HepG2 (cell line): ENCODE results near the gene AMIGO1. TPM values are rescaled to one million over a fixed set of nuclear protein-coding genes. Genes with fewer than 3 reads are reported as not detected.

Experiments used
- DNMT3B ChIP-seq: conservative IDR thresholded peaks from 2 replicates; pipeline ENCODE4 v1.6.1; 2016; ENCODE audit warnings: missing biosample characterization, control low read depth
- HNF4G ChIP-seq, 2 experiments: sonication (generic) in 1 of 2; formaldehyde crosslinking in 1 of 2; IDR thresholded peaks; 2 replicates each; pipeline versions ENCODE4 v1.4.0 to v1.6.1; 2011 to 2020; ENCODE audit warnings: borderline replicate concordance in 2 of 2, low read depth in 2 of 2, mild to moderate bottlenecking in 2 of 2, low read length in 1 of 2, missing genetic modification reagents in 1 of 2, moderate library complexity in 1 of 2
- PPARG ChIP-seq: conservative IDR thresholded peaks from 2 replicates; pipeline ENCODE4 v1.6.1; 2016; ENCODE audit warnings: missing biosample characterization, missing genetic modification reagents
- RBAK ChIP-seq: sonication (generic); formaldehyde crosslinking; IDR thresholded peaks from 2 replicates; pipeline ENCODE4 v1.5.1; 2020; ENCODE audit warnings: mild to moderate bottlenecking, missing genetic modification reagents
- REPIN1 ChIP-seq: sonication (generic); formaldehyde crosslinking; IDR thresholded peaks from 2 replicates; pipeline ENCODE4 v1.8.0; 2022; ENCODE audit warnings: missing genetic modification reagents, low read depth, mild to moderate bottlenecking, borderline replicate concordance
- TCF12 ChIP-seq, 2 experiments: fragments of 450-650 bp in 1 of 2; sonication (generic) in 1 of 2; formaldehyde crosslinking in 1 of 2; IDR thresholded peaks; 2 replicates each; pipeline versions ENCODE4 v1.6.1 to v1.8.0; 2017 to 2022; ENCODE audit warnings: antibody characterized with exemption in 1 of 2, mild to moderate bottlenecking in 1 of 2, missing genetic modification reagents in 1 of 2, moderate library complexity in 1 of 2
- ZFP37 ChIP-seq: sonication (generic); formaldehyde crosslinking; IDR thresholded peaks from 2 replicates; pipeline ENCODE4 v1.4.0; 2020; ENCODE audit warnings: missing genetic modification reagents, borderline replicate concordance
- ZMYM4 ChIP-seq: sonication (generic); formaldehyde crosslinking; IDR thresholded peaks from 2 replicates; pipeline ENCODE4 v1.8.1; 2023; ENCODE audit warnings: mild to moderate bottlenecking, missing genetic modification reagents
- ZNF30 ChIP-seq: sonication (generic); formaldehyde crosslinking; IDR thresholded peaks from 2 replicates; pipeline ENCODE4 v1.5.0; 2020; ENCODE audit warnings: mild to moderate bottlenecking, missing genetic modification reagents
- ZNF343 ChIP-seq: sonication (generic); formaldehyde crosslinking; IDR thresholded peaks from 2 replicates; pipeline ENCODE4 v1.4.0; 2020; ENCODE audit warnings: mild to moderate bottlenecking, missing genetic modification reagents
- ZNF747 ChIP-seq: sonication (generic); formaldehyde crosslinking; IDR thresholded peaks from 2 replicates; pipeline ENCODE4 v1.8.1; 2023; ENCODE audit warnings: missing genetic modification reagents, mild to moderate bottlenecking, borderline replicate concordance
- ZNF775 ChIP-seq: sonication (generic); formaldehyde crosslinking; IDR thresholded peaks from 2 replicates; pipeline ENCODE4 v1.4.0; 2020; ENCODE audit warnings: missing genetic modification reagents, mild to moderate bottlenecking, moderate library complexity, borderline replicate concordance
- ZSCAN20 ChIP-seq: sonication (generic); formaldehyde crosslinking; IDR thresholded peaks from 2 replicates; pipeline ENCODE4 v1.4.0; 2020; ENCODE audit warnings: missing genetic modification reagents, mild to moderate bottlenecking, borderline replicate concordance
- ZSCAN25 ChIP-seq: sonication (generic); formaldehyde crosslinking; IDR thresholded peaks from 2 replicates; pipeline ENCODE4 v1.8.0; 2022; ENCODE audit warnings: mild to moderate bottlenecking, missing genetic modification reagents
- polyA plus RNA-seq, 8 experiments: library from polyadenylated mRNA; depleted of rRNA in 3 of 8; stranded (reverse) in 7 of 8; unstranded in 1 of 8; fragments of >200 nt; fragmentation: Illumina TruSeq in 4 of 8; extraction: Trizol in 4 of 8; gene quantifications; 2 replicates each; pipeline versions ENCODE4 v1.2.1 to v1.2.3, GENCODE V29; 2011 to 2016; ENCODE audit warnings: low read depth in 4 of 8, missing spikeins in 1 of 8, mixed read lengths in 1 of 8; ENCODE audit not compliant: insufficient read depth in 1 of 8
- total RNA-seq, 5 experiments: library from RNA; depleted of rRNA; stranded (reverse); fragments of >200 nt; fragmentation: Illumina TruSeq; extraction: Trizol; gene quantifications; 2 replicates each; pipeline ENCODE4 v1.2.3, GENCODE V29; 2016; ENCODE audit warnings: low read depth in 1 of 5
- TF ChIP-seq, protein P1 (sequence below): sonication (generic); formaldehyde crosslinking; IDR thresholded peaks from 2 replicates; pipeline ENCODE4 v1.4.0; 2020; ENCODE audit warnings: missing genetic modification reagents, borderline replicate concordance
- TF ChIP-seq, protein P2 (sequence below): sonication (generic); formaldehyde crosslinking; IDR thresholded peaks from 2 replicates; pipeline ENCODE4 v1.8.0; 2022; ENCODE audit warnings: missing genetic modification reagents, low read depth, mild to moderate bottlenecking, borderline replicate concordance
- TF ChIP-seq, protein P3 (sequence below): sonication (generic); formaldehyde crosslinking; conservative IDR thresholded peaks from 2 replicates; pipeline ENCODE4 v1.8.1; 2023; ENCODE audit warnings: missing genetic modification reagents
- TF ChIP-seq, protein P4 (sequence below): sonication (generic); formaldehyde crosslinking; IDR thresholded peaks from 2 replicates; pipeline ENCODE4 v1.4.0; 2020; ENCODE audit warnings: missing genetic modification reagents; ENCODE audit errors: not compliant biosample characterization
- TF ChIP-seq, protein P5 (sequence below): IDR thresholded peaks from 2 replicates; pipeline ENCODE4 v1.6.1; 2018; ENCODE audit warnings: missing genetic modification reagents
- TF ChIP-seq, protein P6 (sequence below): sonication (generic); formaldehyde crosslinking; IDR thresholded peaks from 2 replicates; pipeline ENCODE4 v1.4.0; 2020; ENCODE audit warnings: missing genetic modification reagents

AMIGO1 gene
- total and polyA plus RNA-seq, 2 of the 13 experiments (the other 11 are each of a cell fraction or from before 2014, with no cell fraction given): 0.40 to 1.3 TPM

DNA sequence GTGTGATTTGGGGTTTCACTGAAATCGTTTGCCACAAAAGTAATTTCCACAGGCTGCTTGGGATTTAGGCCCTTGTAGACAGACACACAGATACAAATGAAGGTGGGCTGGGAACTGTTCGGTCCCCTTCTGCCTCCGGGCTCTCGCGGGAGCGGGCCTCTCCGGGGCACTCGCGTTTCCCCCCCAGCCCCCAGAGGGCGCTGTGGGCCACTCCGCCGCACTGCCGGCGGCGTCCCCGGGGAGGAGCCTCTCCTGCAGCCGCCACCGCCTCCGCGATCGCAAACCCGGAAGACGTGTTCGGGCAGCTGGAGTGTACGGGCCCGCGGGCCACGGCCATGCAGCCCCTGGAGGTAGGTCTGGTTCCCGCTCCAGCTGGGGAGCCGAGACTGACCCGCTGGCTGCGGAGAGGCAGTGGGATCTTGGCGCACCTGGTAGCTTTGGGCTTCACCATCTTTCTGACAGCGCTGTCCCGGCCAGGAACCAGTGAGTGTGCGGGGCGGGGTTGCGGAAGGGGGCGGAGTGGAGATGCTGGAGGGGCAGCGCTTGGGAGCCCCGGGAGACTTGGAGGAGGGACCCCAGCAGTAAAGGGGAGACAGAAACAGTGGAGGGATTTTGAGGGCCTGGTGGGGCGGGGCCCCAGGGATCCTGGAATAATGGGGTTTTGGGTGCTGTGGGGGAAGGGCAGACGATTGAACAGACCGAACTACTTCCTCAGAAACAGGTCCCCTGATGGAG lies 15.6 kb downstream of the AMIGO1 start, which contains the start of gene CYB561D1 (continued):
- TF ChIP-seq, protein P1, sequence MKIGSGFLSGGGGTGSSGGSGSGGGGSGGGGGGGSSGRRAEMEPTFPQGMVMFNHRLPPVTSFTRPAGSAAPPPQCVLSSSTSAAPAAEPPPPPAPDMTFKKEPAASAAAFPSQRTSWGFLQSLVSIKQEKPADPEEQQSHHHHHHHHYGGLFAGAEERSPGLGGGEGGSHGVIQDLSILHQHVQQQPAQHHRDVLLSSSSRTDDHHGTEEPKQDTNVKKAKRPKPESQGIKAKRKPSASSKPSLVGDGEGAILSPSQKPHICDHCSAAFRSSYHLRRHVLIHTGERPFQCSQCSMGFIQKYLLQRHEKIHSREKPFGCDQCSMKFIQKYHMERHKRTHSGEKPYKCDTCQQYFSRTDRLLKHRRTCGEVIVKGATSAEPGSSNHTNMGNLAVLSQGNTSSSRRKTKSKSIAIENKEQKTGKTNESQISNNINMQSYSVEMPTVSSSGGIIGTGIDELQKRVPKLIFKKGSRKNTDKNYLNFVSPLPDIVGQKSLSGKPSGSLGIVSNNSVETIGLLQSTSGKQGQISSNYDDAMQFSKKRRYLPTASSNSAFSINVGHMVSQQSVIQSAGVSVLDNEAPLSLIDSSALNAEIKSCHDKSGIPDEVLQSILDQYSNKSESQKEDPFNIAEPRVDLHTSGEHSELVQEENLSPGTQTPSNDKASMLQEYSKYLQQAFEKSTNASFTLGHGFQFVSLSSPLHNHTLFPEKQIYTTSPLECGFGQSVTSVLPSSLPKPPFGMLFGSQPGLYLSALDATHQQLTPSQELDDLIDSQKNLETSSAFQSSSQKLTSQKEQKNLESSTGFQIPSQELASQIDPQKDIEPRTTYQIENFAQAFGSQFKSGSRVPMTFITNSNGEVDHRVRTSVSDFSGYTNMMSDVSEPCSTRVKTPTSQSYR (CRISPR knock-in tag): no peak
- peak; percentile 94 for TF ChIP-seq ZMYM4
- TF ChIP-seq DNMT3B (CRISPR knock-in tag): no peak
- TF ChIP-seq HNF4G (IDR thresholded peaks at IDR 0.05; ENCODE audit: borderline replicate concordance, low read depth, low read length): no peak
- TF ChIP-seq HNF4G (CRISPR knock-in tag; IDR thresholded peaks at IDR 0.05; ENCODE audit: borderline replicate concordance, low read depth): no peak
- TF ChIP-seq ZNF30 (CRISPR knock-in tag): no peak
- TF ChIP-seq ZSCAN20 (CRISPR knock-in tag): peak; percentile 86; the same call in 1 of the 2 replicates
- TF ChIP-seq, protein P2, sequence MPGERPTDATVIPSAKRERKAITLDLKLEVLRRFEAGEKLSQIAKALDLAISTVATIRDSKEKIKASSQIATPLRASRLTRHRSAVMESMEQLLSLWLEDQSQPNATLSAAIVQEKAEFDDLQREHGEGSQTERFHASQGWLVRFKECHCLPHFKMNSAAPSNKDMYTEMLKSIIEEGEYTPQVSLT (CRISPR knock-in tag): no peak
- TF ChIP-seq ZNF775 (CRISPR knock-in tag): no peak
- peak; percentile 61; the same call in 1 of the 2 replicates for TF ChIP-seq ZNF343 (CRISPR knock-in tag)
- peak; percentile 73; the same call in 1 of the 2 replicates for TF ChIP-seq ZNF747 (CRISPR knock-in tag)
- TF ChIP-seq REPIN1 (CRISPR knock-in tag): peak; percentile 80; the same call in 1 of the 2 replicates
- TF ChIP-seq, protein P3, sequence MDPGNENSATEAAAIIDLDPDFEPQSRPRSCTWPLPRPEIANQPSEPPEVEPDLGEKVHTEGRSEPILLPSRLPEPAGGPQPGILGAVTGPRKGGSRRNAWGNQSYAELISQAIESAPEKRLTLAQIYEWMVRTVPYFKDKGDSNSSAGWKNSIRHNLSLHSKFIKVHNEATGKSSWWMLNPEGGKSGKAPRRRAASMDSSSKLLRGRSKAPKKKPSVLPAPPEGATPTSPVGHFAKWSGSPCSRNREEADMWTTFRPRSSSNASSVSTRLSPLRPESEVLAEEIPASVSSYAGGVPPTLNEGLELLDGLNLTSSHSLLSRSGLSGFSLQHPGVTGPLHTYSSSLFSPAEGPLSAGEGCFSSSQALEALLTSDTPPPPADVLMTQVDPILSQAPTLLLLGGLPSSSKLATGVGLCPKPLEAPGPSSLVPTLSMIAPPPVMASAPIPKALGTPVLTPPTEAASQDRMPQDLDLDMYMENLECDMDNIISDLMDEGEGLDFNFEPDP (CRISPR knock-in tag): no peak
- no peak for TF ChIP-seq RBAK (CRISPR knock-in tag)
- TF ChIP-seq PPARG (CRISPR knock-in tag): peak; percentile 43; the same call in 1 of the 2 replicates
- TF ChIP-seq, protein P4, sequence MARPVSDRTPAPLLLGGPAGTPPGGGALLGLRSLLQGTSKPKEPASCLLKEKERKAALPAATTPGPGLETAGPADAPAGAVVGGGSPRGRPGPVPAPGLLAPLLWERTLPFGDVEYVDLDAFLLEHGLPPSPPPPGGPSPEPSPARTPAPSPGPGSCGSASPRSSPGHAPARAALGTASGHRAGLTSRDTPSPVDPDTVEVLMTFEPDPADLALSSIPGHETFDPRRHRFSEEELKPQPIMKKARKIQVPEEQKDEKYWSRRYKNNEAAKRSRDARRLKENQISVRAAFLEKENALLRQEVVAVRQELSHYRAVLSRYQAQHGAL (CRISPR knock-in tag): no peak
- no peak for TF ChIP-seq TCF12 (IDR thresholded peaks at IDR 0.05)
- TF ChIP-seq TCF12 (CRISPR knock-in tag; IDR thresholded peaks at IDR 0.05): no peak
- TF ChIP-seq ZFP37 (CRISPR knock-in tag): no peak
- no peak; the same call in 1 of the 2 replicates for TF ChIP-seq ZSCAN25 (CRISPR knock-in tag)
- TF ChIP-seq, protein P5, sequence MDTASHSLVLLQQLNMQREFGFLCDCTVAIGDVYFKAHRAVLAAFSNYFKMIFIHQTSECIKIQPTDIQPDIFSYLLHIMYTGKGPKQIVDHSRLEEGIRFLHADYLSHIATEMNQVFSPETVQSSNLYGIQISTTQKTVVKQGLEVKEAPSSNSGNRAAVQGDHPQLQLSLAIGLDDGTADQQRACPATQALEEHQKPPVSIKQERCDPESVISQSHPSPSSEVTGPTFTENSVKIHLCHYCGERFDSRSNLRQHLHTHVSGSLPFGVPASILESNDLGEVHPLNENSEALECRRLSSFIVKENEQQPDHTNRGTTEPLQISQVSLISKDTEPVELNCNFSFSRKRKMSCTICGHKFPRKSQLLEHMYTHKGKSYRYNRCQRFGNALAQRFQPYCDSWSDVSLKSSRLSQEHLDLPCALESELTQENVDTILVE (CRISPR knock-in tag): peak; percentile 45; the same call in 1 of the 2 replicates
- TF ChIP-seq, protein P6, sequence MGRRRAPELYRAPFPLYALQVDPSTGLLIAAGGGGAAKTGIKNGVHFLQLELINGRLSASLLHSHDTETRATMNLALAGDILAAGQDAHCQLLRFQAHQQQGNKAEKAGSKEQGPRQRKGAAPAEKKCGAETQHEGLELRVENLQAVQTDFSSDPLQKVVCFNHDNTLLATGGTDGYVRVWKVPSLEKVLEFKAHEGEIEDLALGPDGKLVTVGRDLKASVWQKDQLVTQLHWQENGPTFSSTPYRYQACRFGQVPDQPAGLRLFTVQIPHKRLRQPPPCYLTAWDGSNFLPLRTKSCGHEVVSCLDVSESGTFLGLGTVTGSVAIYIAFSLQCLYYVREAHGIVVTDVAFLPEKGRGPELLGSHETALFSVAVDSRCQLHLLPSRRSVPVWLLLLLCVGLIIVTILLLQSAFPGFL: no peak
